ENCODE data around the gene TMEM131.

DNA sequence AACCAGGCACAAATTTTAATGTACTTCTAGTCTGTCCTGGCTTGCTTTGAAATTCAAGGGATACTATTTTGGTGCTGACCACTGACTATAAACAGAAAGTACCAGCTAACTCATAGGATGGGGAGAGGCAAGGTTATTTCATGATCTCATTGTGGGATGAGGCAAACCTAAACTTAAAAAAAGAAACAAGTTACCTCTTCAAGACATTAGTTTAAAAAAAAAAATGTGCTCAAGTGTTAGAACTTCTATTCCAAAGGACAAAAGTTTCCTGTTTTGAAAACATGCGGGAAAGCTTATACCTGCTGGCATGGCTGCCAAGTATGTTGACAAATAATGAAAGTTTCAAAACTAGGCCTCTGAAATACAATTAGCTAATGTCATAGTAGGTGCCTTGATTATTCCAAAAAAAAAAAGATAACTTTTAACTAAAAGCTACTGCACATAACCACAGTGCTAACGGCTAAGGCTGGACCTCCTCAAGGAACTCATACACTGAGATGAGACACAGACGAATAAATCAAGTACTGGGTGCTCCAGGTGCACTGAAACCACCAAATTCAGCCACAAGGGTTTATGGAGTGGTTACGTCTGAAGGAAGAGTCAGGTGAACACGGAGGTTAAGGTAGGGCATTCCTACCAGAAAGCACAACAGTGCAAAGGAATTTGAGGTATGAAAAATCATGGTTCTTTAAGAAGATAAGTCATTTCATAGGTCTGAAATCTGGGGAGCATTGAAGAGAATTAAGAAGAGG is 38.1 kb downstream of the TMEM131 start:
- TF ChIP-seq CTCF (conservative IDR thresholded peaks at IDR 0.05) (no peak), ZFX (IDR thresholded peaks at IDR 0.05) (no peak)
